OCI-LY7 (cell line): Measurements from ENCODE around the gene SLC22A7. TPM values are rescaled to one million over a fixed set of nuclear protein-coding genes. Genes with fewer than 3 reads are reported as not detected.

Experiments
- BruUV-seq: library from RNA; stranded (reverse); fragments of 400-500 nt; replicated peaks from 2 replicates; lab custom pipeline; 2021; lab: Mats Ljungman, UMichigan
- CTCF ChIA-PET: fragments of 300-600 bp; sonication (Branson Sonifier 250); formaldehyde crosslinking; loops from one replicate; lab custom pipeline; 2022; ENCODE audit warnings: antibody characterized with exemption; ENCODE audit not compliant: unreplicated experiment; lab: Charles Lee
- POLR2A ChIA-PET: fragments of 300-600 bp; sonication (Branson Sonifier 250); formaldehyde crosslinking; loops from one replicate; lab custom pipeline; 2022; ENCODE audit warnings: antibody characterized with exemption; lab: Charles Lee
- DNase-seq: peaks from one replicate; pipeline ENCODE4 v3.0.0-alpha.2; 2015; ENCODE audit warnings: low spot score
- H2AFZ ChIP-seq: fragments of 200-600 bp; sonication (generic), shearing (Covaris generic); 2 replicates; pipeline ENCODE4 v1.6.1; 2014; ENCODE audit warnings: mild to moderate bottlenecking, antibody characterized with exemption, low read length, moderate library complexity
- H3K27ac ChIP-seq: fragments of 200-600 bp; sonication (generic); 2 replicates; pipeline ENCODE4 v1.5.1; 2014; ENCODE audit warnings: mixed run types, low read depth, mild to moderate bottlenecking, moderate library complexity, low read length, inconsistent platforms; ENCODE audit not compliant: poor library complexity, severe bottlenecking
- H3K36me3 ChIP-seq: fragments of 200-600 bp; sonication (generic); 2 replicates; pipeline ENCODE4 v1.6.1; 2014; ENCODE audit warnings: mild to moderate bottlenecking, antibody characterized with exemption, low read length, moderate library complexity, mixed read lengths; ENCODE audit not compliant: insufficient read depth
- H3K4me1 ChIP-seq: fragments of 200-600 bp; sonication (generic); 2 replicates; pipeline ENCODE4 v1.5.1; 2014; ENCODE audit warnings: mild to moderate bottlenecking, low read length; ENCODE audit not compliant: insufficient read depth, poor library complexity, severe bottlenecking
- H3K4me2 ChIP-seq: fragments of 200-600 bp; sonication (generic); 2 replicates; pipeline ENCODE4 v1.6.1; 2014; ENCODE audit warnings: mild to moderate bottlenecking, low read length
- H3K4me3 ChIP-seq: fragments of 200-600 bp; sonication (generic); 2 replicates; pipeline ENCODE4 v1.5.1; 2014; ENCODE audit warnings: mild to moderate bottlenecking, low read depth, low read length; ENCODE audit not compliant: poor library complexity, severe bottlenecking
- H3K79me2 ChIP-seq: fragments of 200-600 bp; sonication (generic); 2 replicates; pipeline ENCODE4 v1.6.1; 2016; ENCODE audit warnings: low read depth, mild to moderate bottlenecking, low read length, moderate library complexity, mixed read lengths; ENCODE audit not compliant: insufficient read depth
- H3K9me2 ChIP-seq: fragments of 200-600 bp; sonication (generic); 2 replicates; pipeline ENCODE4 v1.6.1; 2016; ENCODE audit warnings: mild to moderate bottlenecking, low read length, mixed read lengths; ENCODE audit not compliant: insufficient read depth
- H3K9me3 ChIP-seq: fragments of 200-600 bp; sonication (generic); 2 replicates; pipeline ENCODE4 v1.6.1; 2014; ENCODE audit warnings: mild to moderate bottlenecking, mixed run types, low read length, mixed read lengths
- H4K20me1 ChIP-seq: fragments of 200-600 bp; sonication (generic); 2 replicates; pipeline ENCODE4 v1.6.1; 2014; ENCODE audit warnings: mild to moderate bottlenecking, antibody characterized with exemption, low read length, moderate library complexity, mixed read lengths; ENCODE audit not compliant: insufficient read depth
- CTCF ChIP-seq: fragments of 200-600 bp; sonication (generic); conservative IDR thresholded peaks from 2 replicates; pipeline ENCODE4 v1.5.1; 2014; ENCODE audit warnings: mild to moderate bottlenecking, antibody characterized with exemption, low read length, moderate library complexity, mixed read lengths
- EZH2phosphoT487 ChIP-seq: fragments of 200-600 bp; sonication (generic); IDR thresholded peaks from 2 replicates; pipeline ENCODE4 v1.6.1; 2018; ENCODE audit warnings: low read depth, borderline replicate concordance, mild to moderate bottlenecking, mixed run types, antibody characterized with exemption, low read length, moderate library complexity, mixed read lengths
- intact Hi-C: fragments of 100-400 bp; cut with micrococcal nuclease; formaldehyde crosslinking; loops from one replicate; pipeline ENCODE4 v1.10.0; 2022; ENCODE audit not compliant: unreplicated experiment
- total RNA-seq, 2 experiments: library from RNA; depleted of rRNA in 1 of 2; stranded (reverse); fragments of >200 nt in 1 of 2; shearing (Covaris generic) in 1 of 2; gene quantifications; 2 replicates each; pipeline ENCODE4 v1.2.3, GENCODE V29; 2014 to 2022

SLC22A7 gene
- total RNA-seq, 2 experiments from 2014 or later: not detected

DNA sequence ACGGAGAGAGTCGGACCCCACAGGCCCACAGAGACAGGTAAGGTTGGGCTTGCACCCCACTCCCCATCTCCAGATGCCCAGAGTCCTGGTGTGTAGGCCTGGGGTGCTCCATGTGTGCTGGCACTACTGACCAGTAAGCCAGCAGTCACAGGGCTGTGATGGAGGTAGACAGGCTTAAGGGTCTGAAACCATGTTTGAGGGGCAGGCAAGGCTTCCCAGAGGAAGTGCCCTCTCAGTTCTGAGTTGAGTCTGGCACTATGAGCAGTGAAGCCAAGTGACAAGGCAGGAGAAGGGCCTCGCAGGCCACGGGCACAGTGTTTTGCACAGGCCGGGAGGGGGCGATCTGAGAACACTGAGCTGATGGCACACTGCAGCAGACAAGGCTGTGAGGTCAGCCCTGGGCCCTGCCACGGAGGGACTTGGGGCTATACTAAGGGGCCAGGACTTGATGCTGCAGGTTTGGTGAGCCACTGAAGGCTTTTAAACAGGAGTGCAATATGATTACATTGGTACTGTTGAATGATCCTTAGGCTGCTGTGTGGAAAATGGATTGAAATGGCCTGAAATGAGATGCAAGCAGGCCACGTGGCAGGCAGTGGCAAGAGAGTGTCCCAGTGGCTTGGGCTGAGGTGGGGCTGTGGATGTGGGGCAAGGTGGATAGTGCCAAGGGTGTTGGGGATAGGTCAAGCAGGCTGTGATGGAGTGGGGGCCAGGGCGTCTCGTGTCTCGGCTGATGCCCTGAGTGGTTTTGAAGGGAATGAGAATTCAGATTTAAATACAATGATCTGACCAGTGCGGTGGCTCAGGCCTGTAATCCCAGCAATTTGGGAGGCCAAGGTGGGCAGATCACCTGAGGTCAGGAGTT lies 34.5 kb upstream of the SLC22A7 start:
- no peak for TF ChIP-seq EZH2phosphoT487
- TF ChIP-seq CTCF: peak; percentile 94
- POLR2A ChIA-PET: no interaction called here
- BruUV-seq: no TSS peak

GRCh38 chr6:43264599-43265145 lies 33.4 kb upstream of the SLC22A7 start:
- H3K4me1 ChIP-seq: peaks cover 8% of the 10 kb centered on the region
- H3K9me2 ChIP-seq: no peaks in the 10 kb centered on the region
- no peaks in the 10 kb centered on the region for H3K79me2 ChIP-seq
- ChIA-PET POLR2A (no interaction called here), CTCF (no interaction called here)
- H3K4me3 ChIP-seq: no peak overlapping the region
- no peaks in the 10 kb centered on the region for H3K9me3 ChIP-seq
- no peak for TF ChIP-seq CTCF
- no peak for TF ChIP-seq EZH2phosphoT487
- DNase-seq: no peak
- no peak overlapping the region for H3K27ac ChIP-seq
- no peaks in the 10 kb centered on the region for H3K36me3 ChIP-seq
- no peaks in the 10 kb centered on the region for H4K20me1 ChIP-seq
- intact Hi-C loops: no loop called here
- H3K4me2 ChIP-seq: no peak overlapping the region
- BruUV-seq: no TSS peak
- H2AFZ ChIP-seq: no peak overlapping the region

More for the DNA sequence above, 34.5 kb upstream of the SLC22A7 start:
- Histone ChIP-seq H3K27ac (no peak overlapping the region), H3K79me2 (no peaks in the 10 kb centered on the region), H3K4me1 (no peaks in the 10 kb centered on the region), H3K4me3 (no peak overlapping the region), H3K9me3 (no peaks in the 10 kb centered on the region), H3K9me2 (no peaks in the 10 kb centered on the region), H3K36me3 (no peaks in the 10 kb centered on the region), H3K4me2 (no peak overlapping the region), H4K20me1 (no peaks in the 10 kb centered on the region), H2AFZ (no peak overlapping the region)
- intact Hi-C loops: loop anchor here (1.0 kb wide), 2 partner anchors 134 to 243 kb away; no protein-coding TSS in a partner anchor
- DNase-seq: peak; percentile 83
- CTCF ChIA-PET: no interaction called here
